Parathyroid adenoma (tissue), 2 donors: Measurements from ENCODE around the gene CADM4.
"Not testable (repeated sequence)": the region's sequence is repeated elsewhere in the genome, so short reads cannot be mapped to it uniquely, and the experiment has no call there.

Experiments used
- H2AFZ ChIP-seq: fragments of 300-600 bp; sonication (generic); one replicate; pipeline ENCODE4 v1.7.0; 2017; ENCODE audit warnings: antibody characterized with exemption, mild to moderate bottlenecking
- H3K27ac ChIP-seq: fragments of 300-600 bp; sonication (generic); one replicate; pipeline ENCODE4 v1.7.0; 2017
- H3K27me3 ChIP-seq: fragments of 300-600 bp; sonication (generic); one replicate; pipeline ENCODE4 v1.7.0; 2017; ENCODE audit warnings: low read length; ENCODE audit not compliant: control insufficient read depth, insufficient read depth
- H3K36me3 ChIP-seq: fragments of 300-600 bp; sonication (generic); one replicate; pipeline ENCODE4 v1.7.0; 2017; ENCODE audit warnings: low read length; ENCODE audit not compliant: control insufficient read depth, insufficient read depth
- H3K4me1 ChIP-seq: fragments of 300-600 bp; sonication (generic); one replicate; pipeline ENCODE4 v1.7.0; 2017; ENCODE audit warnings: control low read depth
- H3K4me2 ChIP-seq: fragments of 300-600 bp; sonication (generic); one replicate; pipeline ENCODE4 v1.7.0; 2017; ENCODE audit warnings: low read length
- H3K4me3 ChIP-seq: fragments of 300-600 bp; sonication (generic); one replicate; pipeline ENCODE4 v1.7.0; 2017; ENCODE audit warnings: low read depth, low read length
- H3K79me2 ChIP-seq: fragments of 300-600 bp; sonication (generic); one replicate; pipeline ENCODE4 v1.7.0; 2017; ENCODE audit warnings: control low read depth
- H3K9ac ChIP-seq: fragments of 300-600 bp; sonication (generic); one replicate; pipeline ENCODE4 v1.7.0; 2017; ENCODE audit warnings: mild to moderate bottlenecking
- H3K9me3 ChIP-seq: fragments of 300-600 bp; sonication (generic); one replicate; pipeline ENCODE4 v1.7.0; 2017; ENCODE audit warnings: low read length; ENCODE audit not compliant: control insufficient read depth
- CTCF ChIP-seq: fragments of 300-600 bp; sonication (generic); IDR thresholded peaks from one replicate; pipeline ENCODE4 v1.7.0; 2017; ENCODE audit warnings: antibody characterized with exemption, mild to moderate bottlenecking
- donor health status: primary hyperparathyroidism.

Gene CADM4

GRCh38 chr19:43592800-43593350, 46.8 kb downstream of the CADM4 start:
- no peak overlapping the region for H2AFZ ChIP-seq
- no peak overlapping the region for H3K4me2 ChIP-seq
- H3K27me3 ChIP-seq: no peaks in the 10 kb centered on the region
- H3K36me3 ChIP-seq: no peaks in the 10 kb centered on the region
- H3K9ac ChIP-seq: no peak overlapping the region
- no peak for TF ChIP-seq CTCF
- no peak overlapping the region for H3K27ac ChIP-seq
- H3K9me3 ChIP-seq: no peaks in the 10 kb centered on the region
- H3K79me2 ChIP-seq: peaks cover 17% of the 10 kb centered on the region
- H3K4me1 ChIP-seq: peaks cover 12% of the 10 kb centered on the region
- H3K4me3 ChIP-seq: no peak overlapping the region

GRCh38 chr19:43591904-43592772, 47.5 kb downstream of the CADM4 start:
- Histone ChIP-seq H3K36me3 (no peaks in the 10 kb centered on the region), H3K79me2 (peaks cover 13% of the 10 kb centered on the region), H3K27me3 (no peaks in the 10 kb centered on the region), H3K9me3 (no peaks in the 10 kb centered on the region), H3K4me2 (no peak overlapping the region), H3K4me3 (no peak overlapping the region), H3K4me1 (peaks cover 6% of the 10 kb centered on the region), H3K9ac (no peak overlapping the region), H3K27ac (no peak overlapping the region), H2AFZ (no peak overlapping the region)
- no peak for TF ChIP-seq CTCF

GRCh38 chr19:43589678-43590077, 50.0 kb downstream of the CADM4 start:
- no peak overlapping the region for H2AFZ ChIP-seq
- no peak overlapping the region for H3K27ac ChIP-seq
- no peaks in the 10 kb centered on the region for H3K9me3 ChIP-seq
- no peak for TF ChIP-seq CTCF
- no peak overlapping the region for H3K4me2 ChIP-seq
- H3K4me3 ChIP-seq: no peak overlapping the region
- peaks cover 8% of the 10 kb centered on the region for H3K79me2 ChIP-seq
- H3K4me1 ChIP-seq: peaks cover 17% of the 10 kb centered on the region
- H3K36me3 ChIP-seq: no peaks in the 10 kb centered on the region
- H3K9ac ChIP-seq: no peak overlapping the region
- no peaks in the 10 kb centered on the region for H3K27me3 ChIP-seq

- H3K9ac ChIP-seq: no peak overlapping the region
- no peak overlapping the region for H3K4me2 ChIP-seq
- no peak overlapping the region for H2AFZ ChIP-seq
- H3K4me1 ChIP-seq: peaks cover 17% of the 10 kb centered on the region
- H3K4me3 ChIP-seq: no peak overlapping the region
- no peak for TF ChIP-seq CTCF
- no peak overlapping the region for H3K27ac ChIP-seq
- no peaks in the 10 kb centered on the region for H3K36me3 ChIP-seq
- H3K27me3 ChIP-seq: no peaks in the 10 kb centered on the region
- H3K79me2 ChIP-seq: peaks cover 7% of the 10 kb centered on the region
- no peaks in the 10 kb centered on the region for H3K9me3 ChIP-seq
These were observed 50.4 kb downstream of the CADM4 start for GRCh38 chr19:43589277-43589676.

- not testable (repeated sequence) for H3K9ac ChIP-seq, H3K36me3 ChIP-seq, H3K9me3 ChIP-seq, H3K27me3 ChIP-seq, H3K4me3 ChIP-seq, H3K79me2 ChIP-seq, H2AFZ ChIP-seq, H3K4me2 ChIP-seq
- Histone ChIP-seq H3K27ac (peak overlapping the region; percentile 17), H3K4me1 (peaks cover 17% of the 10 kb centered on the region)
These were observed 52.6 kb downstream of the CADM4 start for GRCh38 chr19:43587029-43587428.
